Type B pancreatic cell (in vitro differentiated cells): ENCODE data around the gene CHSY3. TPM values are rescaled to one million over a fixed set of nuclear protein-coding genes. Genes with fewer than 3 reads are reported as not detected.
"Not testable (repeated sequence)": the region's sequence is repeated elsewhere in the genome, so short reads cannot be mapped to it uniquely, and the experiment has no call there.

Source experiments
- DNase-seq: peaks from one replicate; pipeline ENCODE4 v3.0.0; 2021; ENCODE audit warnings: mixed read lengths; ENCODE audit not compliant: unreplicated experiment; ENCODE audit errors: extremely low spot score
- H3K27ac Mint-ChIP-seq: 2 replicates; pipeline ENCODE4 v1.8.0; 2021; ENCODE audit warnings: mild to moderate bottlenecking, mixed read lengths
- H3K27me3 Mint-ChIP-seq: 2 replicates; pipeline ENCODE4 v1.8.0; 2021; ENCODE audit warnings: mixed read lengths
- H3K36me3 Mint-ChIP-seq: 2 replicates; pipeline ENCODE4 v1.8.0; 2021; ENCODE audit warnings: mixed read lengths
- H3K4me1 Mint-ChIP-seq: one replicate; pipeline ENCODE4 v1.8.0; 2021; ENCODE audit warnings: mixed read lengths; ENCODE audit not compliant: unreplicated experiment
- H3K4me3 Mint-ChIP-seq: 2 replicates; pipeline ENCODE4 v1.8.0; 2021; ENCODE audit warnings: mild to moderate bottlenecking, mixed read lengths
- H3K9me3 Mint-ChIP-seq: 2 replicates; pipeline ENCODE4 v1.8.0; 2021; ENCODE audit warnings: mixed read lengths
- CTCF ChIP-seq: fragments of 200-600 bp; sonication (generic); conservative IDR thresholded peaks from 2 replicates; pipeline ENCODE4 v1.5.0; 2021; ENCODE audit warnings: antibody characterized with exemption, mild to moderate bottlenecking
- total RNA-seq: library from RNA; stranded (reverse); gene quantifications from 2 replicates; pipeline ENCODE4 v1.2.1, GENCODE V29; 2021; ENCODE audit warnings: low replicate concordance

CHSY3 gene
- total RNA-seq, 1 donor from 2014 or later, result 4.9 TPM

- no peaks in the 10 kb centered on the region for H3K36me3 Mint-ChIP-seq
- H3K4me3 Mint-ChIP-seq, result no peak overlapping the region
- H3K9me3 Mint-ChIP-seq, result no peaks in the 10 kb centered on the region
- no peak for DNase-seq
- no peak for TF ChIP-seq CTCF
- H3K27ac Mint-ChIP-seq, result no peak overlapping the region
- H3K4me1 Mint-ChIP-seq, result no peaks in the 10 kb centered on the region
- no peaks in the 10 kb centered on the region for H3K27me3 Mint-ChIP-seq
Measured at GRCh38 chr5:130198927-130199326, 294.7 kb downstream of the CHSY3 start.

GRCh38 chr5:130206686-130207085 is 302.4 kb downstream of the CHSY3 start:
- H3K4me3 Mint-ChIP-seq, result no peak overlapping the region
- H3K27ac Mint-ChIP-seq, result no peak overlapping the region
- H3K27me3 Mint-ChIP-seq, result no peaks in the 10 kb centered on the region
- no peak for DNase-seq
- no peaks in the 10 kb centered on the region for H3K4me1 Mint-ChIP-seq
- no peaks in the 10 kb centered on the region for H3K36me3 Mint-ChIP-seq
- no peaks in the 10 kb centered on the region for H3K9me3 Mint-ChIP-seq
- no peak for TF ChIP-seq CTCF

DNA sequence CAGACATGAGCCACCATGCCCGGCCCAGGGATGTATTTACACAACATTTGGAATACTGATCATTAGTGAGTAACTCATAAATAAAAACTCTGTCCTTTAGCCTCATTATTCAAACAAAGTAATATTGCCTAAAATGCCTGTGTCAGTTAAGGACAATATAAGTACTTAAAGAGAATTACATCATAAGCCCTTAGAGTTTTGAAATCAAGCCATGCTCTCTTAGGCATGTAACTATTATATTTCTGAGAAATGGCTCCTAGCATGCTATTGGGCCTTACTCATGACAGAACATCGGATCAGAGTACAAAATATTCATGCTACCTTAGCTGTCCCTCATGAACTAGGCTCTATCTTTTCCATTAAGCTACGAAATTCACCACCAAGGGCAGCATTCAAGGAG is 309.3 kb downstream of the CHSY3 start:
- Mint-ChIP-seq H3K4me3 (no peak overlapping the region), H3K27me3 (no peaks in the 10 kb centered on the region), H3K27ac (no peak overlapping the region), H3K9me3 (no peaks in the 10 kb centered on the region), H3K4me1 (no peaks in the 10 kb centered on the region), H3K36me3 (no peaks in the 10 kb centered on the region)
- TF ChIP-seq CTCF, result no peak
- DNase-seq, result no peak

DNA sequence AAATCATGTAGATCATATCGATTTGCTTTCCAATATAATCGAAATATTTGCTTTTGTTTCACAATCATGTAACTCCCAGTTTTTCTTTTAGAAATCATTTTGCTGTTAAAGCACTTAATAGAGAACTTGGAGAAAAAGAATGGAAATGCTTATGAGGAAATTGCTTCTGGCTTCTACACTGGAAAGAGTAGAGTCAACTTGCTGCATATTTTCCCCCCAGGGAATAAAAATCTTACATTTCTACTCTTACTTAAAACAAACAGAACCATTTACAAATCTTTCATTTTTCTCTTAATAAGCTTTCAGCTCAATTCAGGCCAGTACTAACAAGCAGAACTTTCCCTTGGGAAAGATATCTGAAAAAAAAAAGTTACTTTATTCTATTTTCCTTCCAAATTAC is 312.0 kb downstream of the CHSY3 start:
- no peaks in the 10 kb centered on the region for H3K36me3 Mint-ChIP-seq
- no peak for DNase-seq
- no peak overlapping the region for H3K27ac Mint-ChIP-seq
- H3K9me3 Mint-ChIP-seq, result no peaks in the 10 kb centered on the region
- no peaks in the 10 kb centered on the region for H3K4me1 Mint-ChIP-seq
- no peak for TF ChIP-seq CTCF
- H3K27me3 Mint-ChIP-seq, result no peaks in the 10 kb centered on the region
- H3K4me3 Mint-ChIP-seq, result no peak overlapping the region

DNA sequence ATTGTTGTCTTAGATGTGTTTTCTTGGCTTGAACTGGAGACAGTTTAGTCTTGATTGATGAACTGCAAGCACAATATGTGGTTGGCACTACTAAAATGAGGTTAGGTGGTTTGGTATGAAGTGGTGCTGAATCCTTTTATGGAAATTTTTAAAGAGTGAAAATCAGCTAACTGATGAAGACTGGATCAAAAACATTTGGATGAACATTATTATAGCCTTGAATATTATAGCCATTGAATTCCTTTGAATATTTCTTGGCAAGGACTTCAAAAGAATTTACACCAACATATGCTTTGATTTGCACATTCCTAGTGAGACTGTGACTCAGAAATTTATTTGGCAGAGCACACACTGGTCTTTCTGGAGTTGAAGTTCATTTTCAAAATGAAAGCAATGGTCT is 318.3 kb downstream of the CHSY3 start:
- Mint-ChIP-seq H3K4me1 (no peaks in the 10 kb centered on the region), H3K4me3 (no peak overlapping the region), H3K27ac (no peak overlapping the region), H3K27me3 (no peaks in the 10 kb centered on the region), H3K9me3 (no peaks in the 10 kb centered on the region), H3K36me3 (no peaks in the 10 kb centered on the region)
- TF ChIP-seq CTCF, result no peak
- no peak for DNase-seq

GRCh38 chr5:130226556-130226955 is 322.3 kb downstream of the CHSY3 start:
- not testable (repeated sequence) for H3K4me3 Mint-ChIP-seq, H3K36me3 Mint-ChIP-seq, DNase-seq, H3K27me3 Mint-ChIP-seq, H3K9me3 Mint-ChIP-seq, H3K4me1 Mint-ChIP-seq, H3K27ac Mint-ChIP-seq
